H9 (cell line): ENCODE data around the gene CNNM1. TPM values are rescaled to one million over a fixed set of nuclear protein-coding genes. Genes with fewer than 3 reads are reported as not detected.

Experiments
- DNase-seq: peaks from one replicate; pipeline ENCODE4 v3.0.0-alpha.2; 2017
- H2AFZ ChIP-seq: one replicate; pipeline ENCODE4 v1.6.1; 2013; ENCODE audit warnings: mild to moderate bottlenecking, low read length, control low read depth, moderate library complexity
- H2AK5ac ChIP-seq: 2 replicates; pipeline ENCODE4 v1.6.1; 2013; ENCODE audit warnings: low read length, control low read depth, mixed read lengths; ENCODE audit not compliant: insufficient read length
- H2BK120ac ChIP-seq: one replicate; pipeline ENCODE4 v1.6.1; 2013; ENCODE audit warnings: low read depth, mild to moderate bottlenecking, low read length, control low read depth, inconsistent platforms; ENCODE audit not compliant: poor library complexity, severe bottlenecking
- H2BK12ac ChIP-seq: 2 replicates; pipeline ENCODE4 v1.6.1; 2013; ENCODE audit warnings: low read length, control low read depth, mixed read lengths, low read depth; ENCODE audit not compliant: insufficient read length
- H2BK15ac ChIP-seq: 2 replicates; pipeline ENCODE4 v1.6.1; 2013; ENCODE audit warnings: low read depth, low read length, control low read depth
- H2BK20ac ChIP-seq: one replicate; pipeline ENCODE4 v1.6.1; 2013; ENCODE audit warnings: low read depth, mild to moderate bottlenecking, low read length, control low read depth, inconsistent platforms; ENCODE audit not compliant: poor library complexity, severe bottlenecking
- H2BK5ac ChIP-seq: 2 replicates; pipeline ENCODE4 v1.6.1; 2013; ENCODE audit warnings: low read length, control low read depth, mixed read lengths; ENCODE audit not compliant: insufficient read length
- H3K14ac ChIP-seq: 2 replicates; pipeline ENCODE4 v1.6.1; 2013; ENCODE audit warnings: low read length, control low read depth; ENCODE audit not compliant: insufficient read depth
- H3K18ac ChIP-seq: 2 replicates; pipeline ENCODE4 v1.6.1; 2013; ENCODE audit warnings: low read depth, mild to moderate bottlenecking, mixed read lengths, low read length, control low read depth; ENCODE audit not compliant: insufficient read length
- H3K23ac ChIP-seq: 2 replicates; pipeline ENCODE4 v1.6.1; 2013; ENCODE audit warnings: low read length, control low read depth, mixed read lengths, low read depth; ENCODE audit not compliant: insufficient read length
- H3K23me2 ChIP-seq: 2 replicates; pipeline ENCODE4 v1.6.1; 2013; ENCODE audit warnings: low read depth, mild to moderate bottlenecking, mixed read lengths, low read length, control low read depth; ENCODE audit not compliant: insufficient read length, poor library complexity, severe bottlenecking
- H3K27ac ChIP-seq: 2 replicates; pipeline ENCODE4 v1.5.1; 2013; ENCODE audit warnings: low read length, control low read depth, mixed read lengths, low read depth; ENCODE audit not compliant: insufficient read length
- H3K27me3 ChIP-seq: 2 replicates; pipeline ENCODE4 v1.6.1; 2013; ENCODE audit warnings: low read length, control low read depth, inconsistent platforms; ENCODE audit not compliant: insufficient read depth
- H3K4ac ChIP-seq: 2 replicates; pipeline ENCODE4 v1.6.1; 2013; ENCODE audit warnings: low read depth, mild to moderate bottlenecking, control low read depth, inconsistent platforms, low read length, moderate library complexity
- H3K4me1 ChIP-seq: 2 replicates; pipeline ENCODE4 v1.6.1; 2013; ENCODE audit warnings: low read length, control low read depth, inconsistent platforms; ENCODE audit not compliant: insufficient read depth
- H3K4me2 ChIP-seq: 2 replicates; pipeline ENCODE4 v1.6.1; 2013; ENCODE audit warnings: low read length, control low read depth, mixed read lengths; ENCODE audit not compliant: insufficient read length, insufficient read depth
- H3K56ac ChIP-seq: 2 replicates; pipeline ENCODE4 v1.6.1; 2013; ENCODE audit warnings: low read depth, mild to moderate bottlenecking, mixed read lengths, low read length, control low read depth; ENCODE audit not compliant: insufficient read length
- H3K79me1 ChIP-seq: 2 replicates; pipeline ENCODE4 v1.6.1; 2013; ENCODE audit warnings: low read depth, mild to moderate bottlenecking, moderate library complexity, low read length, control low read depth, inconsistent platforms; ENCODE audit not compliant: insufficient read depth, poor library complexity, severe bottlenecking
- H3K79me2 ChIP-seq: 2 replicates; pipeline ENCODE4 v1.6.1; 2013; ENCODE audit warnings: low read length, control low read depth, inconsistent platforms; ENCODE audit not compliant: insufficient read depth
- H3K9ac ChIP-seq: 2 replicates; pipeline ENCODE4 v1.6.1; 2013; ENCODE audit warnings: low read length, control low read depth, mixed read lengths; ENCODE audit not compliant: insufficient read length; ENCODE audit errors: extremely low read depth
- H3K9me3 ChIP-seq: one replicate; pipeline ENCODE4 v1.6.1; 2013; ENCODE audit warnings: low read depth, low read length, inconsistent platforms; ENCODE audit not compliant: control insufficient read depth
- H3T11ph ChIP-seq: one replicate; pipeline ENCODE4 v1.6.1; 2013; ENCODE audit warnings: mild to moderate bottlenecking, low read length, control low read depth, inconsistent platforms
- H4K20me1 ChIP-seq: one replicate; pipeline ENCODE4 v1.6.1; 2013; ENCODE audit not compliant: control insufficient read depth, insufficient read length, insufficient read depth
- H4K5ac ChIP-seq: 2 replicates; pipeline ENCODE4 v1.6.1; 2013; ENCODE audit warnings: low read depth, mild to moderate bottlenecking, mixed read lengths, low read length, control low read depth; ENCODE audit not compliant: insufficient read length
- H4K8ac ChIP-seq: replicated peaks from 2 replicates; pipeline ENCODE4 v1.6.1; 2013; ENCODE audit warnings: low read length, control low read depth, mixed read lengths, low read depth; ENCODE audit not compliant: insufficient read length
- H4K91ac ChIP-seq: 2 replicates; pipeline ENCODE4 v1.6.1; 2013; ENCODE audit warnings: low read depth, mild to moderate bottlenecking, moderate library complexity, mixed read lengths, low read length, control low read depth; ENCODE audit not compliant: insufficient read length
- H3K27ac Mint-ChIP-seq, 3 experiments: 2 replicates in 2 of 3; 3 replicates in 1 of 3; pipeline ENCODE4 v1.8.0; 2020 to 2021; ENCODE audit warnings: mixed read lengths in 3 of 3, mild to moderate bottlenecking in 1 of 3, moderate library complexity in 1 of 3
- H3K27me3 Mint-ChIP-seq: 2 replicates; pipeline ENCODE4 v1.8.0; 2021; ENCODE audit warnings: low read depth, mild to moderate bottlenecking, moderate library complexity, mixed read lengths
- H3K36me3 Mint-ChIP-seq, 3 experiments: 2 replicates in 2 of 3; 3 replicates in 1 of 3; pipeline ENCODE4 v1.8.0; 2020 to 2021; ENCODE audit warnings: low read depth in 3 of 3, mixed read lengths in 3 of 3; ENCODE audit not compliant: insufficient read depth in 1 of 3
- H3K4me1 Mint-ChIP-seq, 2 experiments: 2 replicates each; pipeline ENCODE4 v1.8.0; 2020; ENCODE audit warnings: mixed read lengths in 2 of 2
- H3K4me3 Mint-ChIP-seq, 2 experiments: 2 replicates in 1 of 2; 3 replicates in 1 of 2; pipeline ENCODE4 v1.8.0; 2020 to 2021; ENCODE audit warnings: mild to moderate bottlenecking in 2 of 2, mixed read lengths in 2 of 2, moderate library complexity in 1 of 2
- H3K9me3 Mint-ChIP-seq, 2 experiments: 2 replicates in 1 of 2; 3 replicates in 1 of 2; pipeline ENCODE4 v1.8.0; 2020; ENCODE audit warnings: mild to moderate bottlenecking in 2 of 2, mixed read lengths in 2 of 2, moderate library complexity in 1 of 2
- WGBS: extraction: QIAGEN DNeasy Blood & Tissue Kit; methylation state at CpG from one replicate; pipeline ENCODE4 v1.1.7; 2013; ENCODE audit warnings: missing lambda C conversion rate, low lambda C conversion rate, mixed read lengths; ENCODE audit not compliant: insufficient read length; ENCODE audit errors: extremely low coverage; 5-methylcytosine and 5-hydroxymethylcytosine counted together
- total RNA-seq: library from RNA; stranded (reverse); gene quantifications from 2 replicates; pipeline ENCODE4 v1.2.1, GENCODE V29; 2021
- TF ChIP-seq, protein P1 (sequence below): fragments of 200-600 bp; sonication (generic); conservative IDR thresholded peaks from 3 replicates; pipeline ENCODE4 v1.8.0; 2021; ENCODE audit warnings: antibody characterized with exemption, mild to moderate bottlenecking

The CNNM1 gene
- total RNA-seq, 1 experiment from 2014 or later: 0.35 TPM

DNA sequence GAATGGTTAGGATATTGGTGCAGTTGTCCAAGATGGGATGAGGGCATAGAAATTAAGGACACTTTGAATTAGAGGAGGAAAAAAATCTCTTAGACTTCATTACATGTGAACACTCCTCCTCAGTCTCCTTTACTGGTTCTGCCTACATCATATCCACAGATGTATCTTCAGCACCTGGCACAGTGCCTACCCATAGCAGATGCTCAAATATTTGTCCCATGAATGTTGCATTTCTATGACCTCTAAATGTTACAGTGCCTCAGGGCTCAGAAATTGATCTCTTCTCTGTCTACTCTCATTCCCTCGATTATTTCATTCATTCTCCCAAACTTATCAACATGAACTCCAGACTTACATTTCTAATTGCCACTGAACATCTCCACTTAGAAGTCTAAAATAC is 17.1 kb downstream of the CNNM1 start:
- no peaks in the 10 kb centered on the region for H3K79me1 ChIP-seq
- H3K27me3 Mint-ChIP-seq: peaks cover 5% of the 10 kb centered on the region
- peaks cover 4 to 14% of the 10 kb centered on the region in 2 experiments for H3K4me1 Mint-ChIP-seq
- DNase-seq: no peak
- H3K79me2 ChIP-seq: no peaks in the 10 kb centered on the region
- no peak overlapping the region for H3K4me3 Mint-ChIP-seq
- TF ChIP-seq, protein P1, sequence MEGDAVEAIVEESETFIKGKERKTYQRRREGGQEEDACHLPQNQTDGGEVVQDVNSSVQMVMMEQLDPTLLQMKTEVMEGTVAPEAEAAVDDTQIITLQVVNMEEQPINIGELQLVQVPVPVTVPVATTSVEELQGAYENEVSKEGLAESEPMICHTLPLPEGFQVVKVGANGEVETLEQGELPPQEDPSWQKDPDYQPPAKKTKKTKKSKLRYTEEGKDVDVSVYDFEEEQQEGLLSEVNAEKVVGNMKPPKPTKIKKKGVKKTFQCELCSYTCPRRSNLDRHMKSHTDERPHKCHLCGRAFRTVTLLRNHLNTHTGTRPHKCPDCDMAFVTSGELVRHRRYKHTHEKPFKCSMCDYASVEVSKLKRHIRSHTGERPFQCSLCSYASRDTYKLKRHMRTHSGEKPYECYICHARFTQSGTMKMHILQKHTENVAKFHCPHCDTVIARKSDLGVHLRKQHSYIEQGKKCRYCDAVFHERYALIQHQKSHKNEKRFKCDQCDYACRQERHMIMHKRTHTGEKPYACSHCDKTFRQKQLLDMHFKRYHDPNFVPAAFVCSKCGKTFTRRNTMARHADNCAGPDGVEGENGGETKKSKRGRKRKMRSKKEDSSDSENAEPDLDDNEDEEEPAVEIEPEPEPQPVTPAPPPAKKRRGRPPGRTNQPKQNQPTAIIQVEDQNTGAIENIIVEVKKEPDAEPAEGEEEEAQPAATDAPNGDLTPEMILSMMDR: no peak
- H2AK5ac ChIP-seq: no peak overlapping the region
- H4K8ac ChIP-seq: no peak overlapping the region
- H4K20me1 ChIP-seq: no peaks in the 10 kb centered on the region
- no peak overlapping the region for H2BK15ac ChIP-seq
- no peak overlapping the region for H2BK20ac ChIP-seq
- no peak overlapping the region for H2AFZ ChIP-seq
- no peak overlapping the region for H3K27ac Mint-ChIP-seq
- H3K9me3 ChIP-seq: no peaks in the 10 kb centered on the region
- no peaks in the 10 kb centered on the region for H3K23me2 ChIP-seq
- H3T11ph ChIP-seq: no peak overlapping the region
- no peak overlapping the region for H2BK5ac ChIP-seq
- H3K36me3 Mint-ChIP-seq: no peaks in the 10 kb centered on the region
- no peak overlapping the region for H3K18ac ChIP-seq
- H3K14ac ChIP-seq: no peak overlapping the region
- H3K23ac ChIP-seq: no peak overlapping the region
- WGBS: 100% methylated on average over 1 of the region's 1 CpG
- H3K4me1 ChIP-seq: no peaks in the 10 kb centered on the region
- no peak overlapping the region for H3K56ac ChIP-seq
- no peak overlapping the region for H3K27ac ChIP-seq
- H4K91ac ChIP-seq: no peak overlapping the region
- no peak overlapping the region for H3K4ac ChIP-seq
- no peak overlapping the region for H3K9ac ChIP-seq
- H2BK120ac ChIP-seq: no peak overlapping the region
- H4K5ac ChIP-seq: no peak overlapping the region
- no peaks in the 10 kb centered on the region for H3K9me3 Mint-ChIP-seq
- no peak overlapping the region for H3K4me2 ChIP-seq
- no peak overlapping the region for H2BK12ac ChIP-seq
- H3K27me3 ChIP-seq: no peaks in the 10 kb centered on the region
